Ramos (cell line): ENCODE results near the gene TEX14.
"Not testable (repeated sequence)": the region's sequence is repeated elsewhere in the genome, so short reads cannot be mapped to it uniquely, and the experiment has no call there.

Source experiments
- in situ Hi-C: fragments of 300-500 bp; cut with MboI; formaldehyde crosslinking; loops from one replicate; pipeline ENCODE4 v1.14.3; 2022; ENCODE audit warnings: low sequenced_read_pairs; ENCODE audit not compliant: unreplicated experiment

The TEX14 gene

DNA sequence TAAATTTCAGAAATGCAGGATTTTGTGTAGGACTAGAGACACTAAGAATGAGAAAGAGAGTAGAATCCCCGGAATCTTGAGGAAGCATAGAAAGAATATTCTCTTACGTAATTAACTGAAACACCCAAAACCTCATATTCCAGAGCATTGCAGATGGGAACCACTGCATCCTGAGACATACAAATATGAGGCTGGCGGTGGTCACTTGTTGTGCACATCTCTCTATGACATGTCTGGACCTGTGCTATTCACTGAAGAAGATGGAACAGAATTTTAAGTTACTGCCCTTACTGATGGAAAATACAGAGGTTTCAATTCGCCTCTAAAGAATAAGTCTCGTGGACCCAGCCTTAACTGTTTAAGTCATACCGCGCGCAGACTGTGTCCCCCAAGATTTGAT, 1.4 kb upstream of the TEX14 start:
- in situ Hi-C loops: no loop called here

- in situ Hi-C loops: no loop called here
Measured at GRCh38 chr17:58692239-58693055, 602 bp upstream of the TEX14 start, which contains the start of gene RAD51C. TSS of gene RAD51C (plus strand) at chr17:58692602. CDS start at chr17:58692644, 42 bp downstream.

GRCh38 chr17:58690033-58690432, 1.8 kb downstream of the TEX14 start:
- in situ Hi-C loops: not testable (repeated sequence)

DNA sequence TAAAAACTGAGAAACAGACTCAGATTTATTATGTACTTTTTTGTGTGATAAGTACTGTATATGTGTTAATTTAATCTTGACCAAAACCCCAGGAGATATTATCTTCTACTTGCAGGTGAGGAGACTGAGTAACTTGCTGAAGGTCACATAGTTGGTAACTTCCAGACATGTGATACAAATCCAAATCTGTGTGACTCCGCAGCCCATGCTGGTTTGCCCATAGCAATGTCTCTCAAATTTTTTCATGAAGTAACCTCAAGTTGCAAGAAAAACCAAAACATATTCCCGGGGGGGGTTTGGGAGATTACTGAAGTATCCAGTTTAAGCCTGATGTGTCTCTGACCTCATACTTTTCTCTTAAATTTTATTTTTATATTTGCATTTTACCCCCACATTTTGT, 3.3 kb downstream of the TEX14 start:
- in situ Hi-C loops: no loop called here

- in situ Hi-C loops: no loop called here
Measured at GRCh38 chr17:58686980-58687379, 4.9 kb downstream of the TEX14 start.

DNA sequence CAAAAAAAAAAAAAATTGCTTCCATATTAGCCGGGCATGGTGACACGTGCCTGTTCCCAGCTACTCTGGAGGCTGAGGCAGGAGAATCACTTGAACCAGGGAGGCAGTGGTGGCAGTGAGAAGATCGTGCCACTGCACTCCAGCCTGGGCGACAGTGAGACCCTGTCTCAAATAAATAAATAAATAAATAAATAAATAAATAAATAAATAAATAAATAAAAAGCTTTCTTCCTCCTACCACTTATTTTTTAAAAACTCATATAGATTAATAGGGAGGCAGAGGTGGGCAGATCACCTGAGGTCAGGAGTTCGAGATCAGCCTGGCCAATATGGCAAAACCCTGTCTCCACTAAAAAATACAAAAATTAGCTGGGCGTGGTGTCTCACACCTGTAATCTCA, 7.4 kb downstream of the TEX14 start:
- in situ Hi-C loops: not testable (repeated sequence)

GRCh38 chr17:58684003-58684402, 7.8 kb downstream of the TEX14 start:
- in situ Hi-C loops: no loop called here

DNA sequence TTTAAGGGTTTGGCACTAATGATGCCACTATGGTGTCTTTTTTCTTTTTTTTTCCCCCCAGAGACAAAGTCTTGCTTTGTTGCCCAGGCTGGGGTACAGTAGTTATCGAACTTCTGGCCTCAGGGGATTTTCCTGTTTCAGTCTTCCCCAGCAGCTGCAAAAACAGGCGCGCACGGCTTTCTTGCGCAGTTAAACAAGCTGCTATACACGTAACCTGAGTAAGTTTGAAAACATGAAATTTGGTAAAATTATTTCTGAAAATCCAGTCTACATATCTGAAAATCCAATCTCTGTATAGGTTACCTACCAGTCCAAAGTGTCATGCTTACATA, 11.8 kb downstream of the TEX14 start:
- in situ Hi-C loops: no loop called here

GRCh38 chr17:58679263-58680037, 12.4 kb downstream of the TEX14 start:
- in situ Hi-C loops: no loop called here

GRCh38 chr17:58678287-58678686, 13.6 kb downstream of the TEX14 start:
- in situ Hi-C loops: not testable (repeated sequence)

DNA sequence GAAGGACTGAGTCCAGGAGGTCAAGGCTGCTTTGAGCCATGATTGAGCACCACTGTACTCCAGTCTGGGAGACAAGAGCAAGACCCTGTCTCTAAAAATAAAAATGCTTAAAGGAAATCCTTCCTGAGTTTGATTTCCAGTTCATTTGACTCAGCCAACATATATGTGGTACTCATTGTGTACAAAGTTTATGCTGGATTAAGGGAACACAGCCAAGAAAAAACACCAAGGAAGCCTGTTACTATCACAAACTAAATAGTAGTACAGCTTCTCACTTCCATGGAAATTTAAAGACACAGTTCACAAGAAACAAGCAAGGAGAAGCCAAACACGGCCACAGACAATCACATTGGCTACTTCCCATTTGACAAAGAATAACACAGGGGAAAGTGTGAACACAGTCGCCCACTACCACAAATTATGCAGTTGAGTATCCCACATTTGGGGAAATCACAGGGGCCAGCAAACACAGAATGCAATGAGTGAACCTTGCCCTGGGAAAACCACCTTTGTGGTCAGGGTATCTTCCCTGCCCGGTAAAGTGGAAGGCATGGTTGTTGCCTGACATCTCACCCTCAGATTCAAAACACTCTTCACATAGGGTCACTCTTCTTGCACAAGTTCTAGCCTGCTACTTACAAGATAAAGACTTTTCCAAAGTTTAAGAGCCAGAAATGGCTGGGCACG, 14.5 kb downstream of the TEX14 start:
- in situ Hi-C loops: no loop called here

DNA sequence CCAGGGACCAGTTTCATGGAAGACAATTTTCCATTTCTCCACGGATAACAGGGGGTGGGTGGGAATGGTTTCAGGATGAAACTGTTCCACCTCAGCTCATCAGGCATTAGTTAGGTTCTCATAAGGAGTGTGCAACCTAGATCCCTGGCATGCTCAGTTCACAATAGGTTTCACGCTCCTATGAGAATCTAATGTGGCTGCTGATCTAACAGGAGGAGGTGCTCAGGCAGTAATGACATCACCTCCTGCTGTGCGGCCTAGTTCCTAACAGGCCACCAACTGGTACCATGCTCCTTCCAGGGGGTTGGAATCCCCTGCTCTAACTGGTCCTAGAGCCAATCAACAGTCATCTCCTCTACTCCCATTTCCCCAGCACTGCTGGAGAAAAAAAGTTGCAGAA, 19.9 kb downstream of the TEX14 start:
- in situ Hi-C loops: no loop called here

- in situ Hi-C loops: no loop called here
Measured at GRCh38 chr17:58669853-58670252, 22.0 kb downstream of the TEX14 start.

DNA sequence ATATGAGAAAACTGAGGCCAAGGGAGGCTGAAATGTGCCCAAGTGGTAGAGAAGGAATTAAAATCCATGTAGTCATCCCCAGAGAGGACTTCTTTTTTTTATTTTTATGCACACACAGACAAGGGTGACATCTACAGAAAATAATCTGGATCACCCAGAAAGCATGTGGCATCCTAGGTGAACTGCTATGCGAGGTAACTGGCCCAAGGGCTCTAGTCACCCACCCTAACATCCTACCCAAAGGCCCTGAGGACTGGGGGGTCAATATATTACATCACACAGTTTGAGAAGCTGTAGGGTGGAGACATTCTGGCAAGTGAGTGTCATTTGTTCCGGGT, 23.3 kb downstream of the TEX14 start:
- in situ Hi-C loops: no loop called here

GRCh38 chr17:58667934-58668597, 23.8 kb downstream of the TEX14 start:
- in situ Hi-C loops: no loop called here

GRCh38 chr17:58666858-58667267, 25.0 kb downstream of the TEX14 start:
- in situ Hi-C loops: no loop called here

DNA sequence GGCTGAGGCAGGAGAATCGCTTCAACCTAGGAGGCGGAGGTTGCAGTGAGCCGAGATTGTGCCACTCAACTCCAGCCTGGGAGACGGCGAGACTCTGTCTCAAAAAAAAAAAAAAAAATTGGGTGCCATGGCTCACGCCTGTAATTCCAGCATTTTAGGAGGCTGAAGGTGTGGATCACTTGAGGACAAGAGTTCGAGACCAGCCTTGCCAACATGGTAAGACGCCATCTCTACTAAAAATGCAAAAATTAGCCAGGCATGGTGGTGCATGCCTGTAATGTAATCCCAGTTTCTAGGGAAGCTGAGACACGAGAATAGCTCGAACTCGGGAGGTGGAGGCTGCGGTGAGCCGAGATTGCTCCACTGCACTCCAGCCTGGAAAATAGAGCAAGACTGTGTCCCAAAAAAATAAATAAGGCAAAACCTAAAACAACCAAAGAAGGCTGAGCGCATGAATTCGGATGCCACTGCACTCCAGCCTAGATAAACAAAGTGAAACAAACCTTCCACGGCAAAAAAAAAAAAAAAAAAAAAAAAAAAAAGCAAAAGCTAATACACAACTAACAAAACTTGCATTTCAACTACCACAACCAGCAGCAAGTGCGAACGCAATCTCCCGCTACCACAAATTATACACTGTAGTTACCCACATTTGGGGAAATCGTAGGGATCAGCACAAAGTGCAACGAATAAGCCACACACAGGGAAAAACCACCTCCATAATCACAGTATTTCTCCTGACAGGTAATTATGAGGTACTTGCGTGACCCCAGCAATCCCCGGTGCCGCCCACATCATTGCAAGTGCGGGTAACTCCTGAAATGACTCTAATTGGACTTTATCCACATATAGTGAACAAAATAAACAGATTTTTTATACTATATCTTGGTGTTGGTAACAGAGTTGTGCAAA, 25.6 kb downstream of the TEX14 start:
- in situ Hi-C loops: no loop called here

DNA sequence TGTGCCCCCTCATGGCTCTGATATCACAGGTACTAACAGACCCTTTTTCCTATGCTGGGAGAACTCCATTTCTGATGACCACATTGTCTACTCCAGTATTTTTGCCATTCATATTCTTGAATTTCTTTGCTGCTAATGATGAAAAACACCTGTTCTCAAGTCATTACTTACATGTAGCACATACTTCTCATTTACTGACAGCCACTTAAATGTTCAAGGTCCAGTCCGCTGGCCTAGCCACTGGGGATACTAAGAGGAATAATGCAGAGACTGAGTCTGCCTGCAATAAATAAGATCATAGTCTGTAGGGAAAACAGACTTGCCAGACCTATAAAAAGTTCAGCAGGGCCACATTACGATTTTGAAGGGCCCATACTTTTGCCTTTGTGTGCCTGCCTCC, 27.5 kb downstream of the TEX14 start:
- in situ Hi-C loops: no loop called here

DNA sequence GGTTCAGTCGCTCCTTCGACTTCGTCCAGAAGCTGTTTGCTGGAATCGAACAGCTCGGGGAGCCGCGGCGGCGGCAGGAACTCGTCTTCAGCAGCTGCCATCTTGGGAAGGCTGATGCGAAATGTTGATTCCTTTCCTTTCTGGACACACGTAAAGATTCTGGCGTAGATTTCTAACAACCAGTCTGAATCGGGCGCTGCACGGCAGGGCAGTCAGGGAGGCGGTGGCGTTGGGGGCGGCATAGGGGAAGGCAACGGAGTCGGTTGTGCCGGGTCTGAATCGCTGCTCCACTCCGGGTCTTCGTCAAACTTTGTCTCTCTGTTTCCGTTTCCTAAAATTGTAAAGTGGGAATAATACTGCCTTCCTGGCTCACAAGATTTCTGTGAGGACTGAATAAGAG, 30.3 kb downstream of the TEX14 start:
- in situ Hi-C loops: no loop called here

DNA sequence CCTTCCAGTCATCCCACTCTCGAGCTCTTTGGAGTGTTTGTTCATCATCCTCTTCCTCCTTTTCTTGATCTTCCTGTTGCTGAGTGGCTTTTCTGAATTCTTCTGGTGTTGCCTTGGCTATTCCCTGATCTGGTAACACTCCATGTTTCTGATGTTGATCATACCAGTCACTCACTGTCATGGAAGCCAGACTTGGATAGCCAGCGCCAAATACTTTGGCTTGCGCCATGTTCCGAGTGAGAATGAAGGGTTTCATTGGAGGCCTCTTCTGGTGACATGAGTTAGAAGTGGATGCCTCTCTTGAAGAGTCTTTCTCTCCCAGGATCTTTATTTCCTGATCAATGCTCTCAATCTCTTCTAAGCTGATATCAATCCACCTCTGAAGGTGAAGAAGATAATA, 31.2 kb downstream of the TEX14 start:
- in situ Hi-C loops: no loop called here
